HFFc6 (cell line): Measurements from ENCODE around the gene BCL2L2. TPM values are rescaled to one million over a fixed set of nuclear protein-coding genes. Genes with fewer than 3 reads are reported as not detected.

Source experiments
- DNase-seq: peaks from one replicate; pipeline ENCODE4 v3.0.0-alpha.2; 2018
- H3K27ac Mint-ChIP-seq: 2 replicates; pipeline ENCODE4 v1.8.0; 2020; ENCODE audit warnings: mild to moderate bottlenecking, mixed read lengths
- H3K27me3 Mint-ChIP-seq: 2 replicates; pipeline ENCODE4 v1.8.0; 2021; ENCODE audit warnings: mild to moderate bottlenecking, moderate library complexity, mixed read lengths; ENCODE audit not compliant: insufficient read depth
- H3K36me3 Mint-ChIP-seq: 2 replicates; pipeline ENCODE4 v1.8.0; 2021; ENCODE audit warnings: low read depth, mixed read lengths
- H3K4me1 Mint-ChIP-seq: 2 replicates; pipeline ENCODE4 v1.8.0; 2020; ENCODE audit warnings: low read depth, mixed read lengths
- H3K4me3 Mint-ChIP-seq: 2 replicates; pipeline ENCODE4 v1.8.0; 2020; ENCODE audit warnings: mild to moderate bottlenecking, moderate library complexity, mixed read lengths
- H3K9me3 Mint-ChIP-seq: 2 replicates; pipeline ENCODE4 v1.8.0; 2020; ENCODE audit warnings: mild to moderate bottlenecking, mixed read lengths
- total RNA-seq, 6 experiments: library from RNA; stranded (reverse); fragmentation: NEBNext Ultra II Directional; extraction: Animal tissue kit (Norgen Biotek cat#: 25700); gene quantifications; 2 replicates in 1 of 6; 3 replicates in 5 of 6; pipeline ENCODE4 v1.2.3, GENCODE V29; 2021
- TF ChIP-seq, protein P1 (sequence below): fragments of 200-600 bp; sonication (generic); IDR thresholded peaks from 2 replicates; pipeline ENCODE4 v1.5.0; 2021; ENCODE audit warnings: antibody characterized with exemption, mild to moderate bottlenecking

Gene BCL2L2
- total RNA-seq, 6 experiments from 2014 or later: 28.7 to 32.4 (median 31.1) TPM

DNA sequence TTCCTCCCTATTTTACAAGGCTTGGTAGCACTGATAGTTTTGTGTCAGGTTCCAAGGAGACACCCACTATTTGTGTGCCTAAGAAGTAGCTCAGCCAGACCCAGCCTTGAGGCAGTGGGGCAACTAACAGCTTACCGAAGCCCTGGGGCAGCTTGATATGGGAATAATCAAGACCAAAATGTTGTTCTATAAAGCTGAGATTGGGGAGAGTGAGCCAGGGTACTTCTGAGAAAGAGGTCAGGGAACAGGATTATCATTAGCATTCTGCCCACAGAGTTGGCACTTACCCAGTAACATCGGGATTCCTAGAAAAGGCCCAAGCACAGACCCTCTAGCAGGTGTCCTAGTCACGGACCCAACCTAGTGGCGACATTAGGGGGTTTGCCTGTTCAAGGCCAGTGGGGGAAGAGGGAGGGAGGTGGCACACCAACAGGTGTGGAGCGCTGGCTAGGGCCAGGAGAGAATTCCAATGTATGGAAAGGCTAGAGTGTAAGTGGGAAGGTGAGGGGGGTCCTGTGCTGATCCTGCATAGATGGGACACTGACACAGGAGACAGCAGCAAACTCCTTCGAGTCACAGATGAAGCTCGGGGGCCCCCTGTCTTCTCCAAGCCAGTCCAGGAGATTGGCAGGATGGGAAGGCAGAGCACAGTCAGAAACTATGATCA lies 8.9 kb upstream of the BCL2L2 start:
- Mint-ChIP-seq H3K4me1 (peaks cover 56% of the 10 kb centered on the region), H3K27ac (peak overlapping the region; percentile 98; the same call in 1 of the 2 replicates), H3K36me3 (no peaks in the 10 kb centered on the region), H3K4me3 (no peak overlapping the region; the same call in 1 of the 2 replicates), H3K27me3 (peaks cover 5% of the 10 kb centered on the region; the same call in 1 of the 2 replicates), H3K9me3 (no peaks in the 10 kb centered on the region)
- TF ChIP-seq, protein P1, sequence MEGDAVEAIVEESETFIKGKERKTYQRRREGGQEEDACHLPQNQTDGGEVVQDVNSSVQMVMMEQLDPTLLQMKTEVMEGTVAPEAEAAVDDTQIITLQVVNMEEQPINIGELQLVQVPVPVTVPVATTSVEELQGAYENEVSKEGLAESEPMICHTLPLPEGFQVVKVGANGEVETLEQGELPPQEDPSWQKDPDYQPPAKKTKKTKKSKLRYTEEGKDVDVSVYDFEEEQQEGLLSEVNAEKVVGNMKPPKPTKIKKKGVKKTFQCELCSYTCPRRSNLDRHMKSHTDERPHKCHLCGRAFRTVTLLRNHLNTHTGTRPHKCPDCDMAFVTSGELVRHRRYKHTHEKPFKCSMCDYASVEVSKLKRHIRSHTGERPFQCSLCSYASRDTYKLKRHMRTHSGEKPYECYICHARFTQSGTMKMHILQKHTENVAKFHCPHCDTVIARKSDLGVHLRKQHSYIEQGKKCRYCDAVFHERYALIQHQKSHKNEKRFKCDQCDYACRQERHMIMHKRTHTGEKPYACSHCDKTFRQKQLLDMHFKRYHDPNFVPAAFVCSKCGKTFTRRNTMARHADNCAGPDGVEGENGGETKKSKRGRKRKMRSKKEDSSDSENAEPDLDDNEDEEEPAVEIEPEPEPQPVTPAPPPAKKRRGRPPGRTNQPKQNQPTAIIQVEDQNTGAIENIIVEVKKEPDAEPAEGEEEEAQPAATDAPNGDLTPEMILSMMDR: no peak
- DNase-seq: no peak

DNA sequence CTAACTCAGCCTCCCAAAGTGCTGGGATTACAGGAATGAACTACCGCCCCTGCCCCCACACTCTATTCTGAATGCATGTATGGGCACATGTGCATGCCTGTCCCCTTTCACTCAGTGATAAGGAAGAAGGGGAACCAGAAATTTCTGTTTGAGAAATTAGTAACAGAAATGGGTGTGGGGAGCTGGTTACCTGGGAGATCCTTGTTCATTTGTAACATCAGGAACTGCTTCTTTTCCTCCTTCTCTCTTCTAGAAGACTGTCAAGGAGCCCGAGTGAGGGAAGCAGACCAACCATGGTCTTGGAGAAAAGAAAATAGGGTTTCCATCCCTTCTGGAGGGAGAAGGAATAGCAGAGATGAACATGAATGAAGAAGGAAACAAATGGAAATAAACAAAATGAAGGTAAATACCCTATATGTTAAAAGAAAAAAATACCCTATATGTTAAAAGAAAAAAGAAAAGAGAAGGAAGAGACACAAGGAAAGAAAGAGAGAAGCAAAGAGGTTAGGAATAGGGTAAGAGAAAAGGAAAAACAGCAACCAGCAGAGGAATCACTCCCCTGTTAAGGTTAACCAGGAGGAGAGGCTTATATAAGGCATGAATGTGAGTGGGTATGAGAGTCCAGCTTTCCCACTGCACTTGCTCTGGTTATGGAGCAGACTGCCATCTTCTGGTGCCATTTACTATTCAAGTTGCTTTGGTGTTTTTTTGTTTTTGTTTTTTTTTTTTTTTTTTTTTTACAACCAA lies 7.2 kb upstream of the BCL2L2 start:
- peaks cover 4% of the 10 kb centered on the region; the same call in 1 of the 2 replicates for H3K27me3 Mint-ChIP-seq
- TF ChIP-seq, protein P1: peak; percentile 70
- DNase-seq: peak; percentile 72
- H3K36me3 Mint-ChIP-seq: no peaks in the 10 kb centered on the region
- peak overlapping the region; percentile 98 for H3K27ac Mint-ChIP-seq
- peak overlapping the region; percentile 93 for H3K4me3 Mint-ChIP-seq
- no peaks in the 10 kb centered on the region for H3K9me3 Mint-ChIP-seq
- H3K4me1 Mint-ChIP-seq: peaks cover 63% of the 10 kb centered on the region

DNA sequence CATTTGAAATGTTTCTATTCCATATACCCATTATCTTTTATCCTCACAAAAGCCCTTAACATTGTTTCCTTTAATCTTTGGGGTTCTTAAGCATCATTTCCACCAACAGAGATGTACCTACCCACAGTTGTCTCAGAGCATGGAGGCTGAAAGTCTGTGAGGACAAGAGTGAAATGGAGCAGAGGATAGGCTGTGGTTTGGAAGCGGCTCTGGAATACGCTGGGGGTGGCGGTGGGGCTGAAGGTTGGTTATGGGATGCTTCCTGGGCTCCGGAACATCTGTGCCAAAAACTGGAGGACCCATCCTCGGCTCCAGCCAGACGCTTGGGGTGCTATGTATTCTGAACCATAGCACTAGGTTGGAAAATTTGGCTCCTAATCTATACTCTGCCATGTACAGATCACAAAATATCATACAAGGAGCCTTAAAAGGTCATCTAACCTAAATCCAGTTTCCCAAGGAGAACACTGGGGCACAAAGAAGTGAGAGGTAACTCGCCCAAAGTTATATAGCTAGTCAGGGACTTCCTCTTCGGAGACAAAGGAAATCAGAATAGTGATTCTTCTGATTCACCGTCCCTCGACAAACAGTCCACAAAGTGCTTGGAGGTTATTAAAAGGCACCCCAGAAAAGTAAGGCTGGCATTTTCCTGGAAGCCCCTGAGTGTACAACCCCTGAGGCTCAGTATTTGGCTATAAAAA lies 6.5 kb upstream of the BCL2L2 start:
- Mint-ChIP-seq H3K4me3 (peak overlapping the region; percentile 93), H3K27ac (peak overlapping the region; percentile 98), H3K4me1 (peaks cover 58% of the 10 kb centered on the region), H3K27me3 (no peaks in the 10 kb centered on the region), H3K36me3 (no peaks in the 10 kb centered on the region), H3K9me3 (no peaks in the 10 kb centered on the region)
- DNase-seq: no peak
- TF ChIP-seq, protein P1: peak; percentile 18

DNA sequence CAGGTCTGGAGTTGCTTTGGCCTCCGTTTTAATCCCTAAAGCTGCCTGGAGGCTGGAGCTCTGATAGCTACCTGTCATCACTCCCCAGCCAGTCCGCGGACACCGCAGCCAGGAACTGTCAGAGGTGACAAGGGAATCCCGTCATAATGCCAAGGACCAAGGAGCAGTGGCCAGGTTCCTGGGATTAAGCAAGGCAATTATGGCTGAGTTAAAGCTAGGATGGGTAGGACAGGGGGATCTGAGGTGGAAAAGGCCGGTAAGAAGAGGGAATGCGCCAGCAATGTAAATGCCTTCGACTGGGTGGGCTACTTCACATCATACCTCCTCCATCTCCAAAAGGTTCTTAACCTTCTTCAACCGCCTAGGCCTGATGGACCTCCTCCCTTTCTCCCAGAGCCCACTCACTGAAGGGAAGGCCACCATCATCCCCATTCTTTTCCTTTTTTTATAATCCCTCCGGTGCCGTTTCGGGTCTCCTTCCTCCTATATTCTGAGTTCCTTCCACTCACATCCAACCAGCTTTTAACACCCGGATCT lies 5.9 kb upstream of the BCL2L2 start:
- DNase-seq: no peak
- Mint-ChIP-seq H3K9me3 (no peaks in the 10 kb centered on the region), H3K27me3 (no peaks in the 10 kb centered on the region), H3K36me3 (no peaks in the 10 kb centered on the region), H3K4me3 (peak overlapping the region; percentile 93), H3K27ac (peak overlapping the region; percentile 98), H3K4me1 (peaks cover 56% of the 10 kb centered on the region)
- TF ChIP-seq, protein P1: no peak

DNA sequence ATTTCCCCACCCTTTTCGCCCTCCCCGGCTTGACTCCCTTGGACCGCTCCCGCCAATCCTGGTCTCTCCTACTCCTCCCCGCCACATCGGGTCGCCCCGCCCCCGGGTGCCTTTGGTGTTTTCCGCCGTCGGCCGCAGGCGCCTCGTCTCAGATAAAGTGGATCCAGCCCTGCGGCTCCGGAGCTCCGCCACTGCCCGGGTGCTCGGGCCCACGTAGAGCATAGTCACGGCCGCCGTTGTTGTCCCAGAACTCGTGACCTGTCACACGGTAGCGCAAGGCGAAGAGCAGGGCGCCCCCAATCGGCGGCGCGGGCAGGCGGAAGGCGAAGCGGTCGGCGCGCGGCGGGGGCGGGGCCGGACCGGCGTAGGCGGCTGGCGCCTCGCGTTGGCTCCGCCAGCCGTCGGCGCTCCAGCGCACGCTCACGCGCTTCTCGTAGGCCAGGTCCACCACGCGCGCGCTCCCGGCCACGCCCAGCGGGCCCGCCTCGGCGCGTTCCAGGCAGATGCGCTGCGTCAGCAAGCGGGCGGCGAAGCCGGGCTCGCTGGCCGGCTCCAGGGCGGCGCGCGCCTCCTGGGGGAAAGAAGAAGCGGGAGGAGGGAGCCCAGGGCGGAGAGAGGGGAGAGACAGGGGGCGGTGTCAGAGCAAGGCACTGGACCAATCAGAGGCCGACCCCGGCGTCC lies 5.2 kb upstream of the BCL2L2 start:
- H3K36me3 Mint-ChIP-seq: no peaks in the 10 kb centered on the region

More for the DNA sequence above, 5.2 kb upstream of the BCL2L2 start:
- Mint-ChIP-seq H3K4me1 (peaks cover 63% of the 10 kb centered on the region), H3K27ac (peak overlapping the region; percentile 98), H3K9me3 (no peaks in the 10 kb centered on the region), H3K4me3 (peak overlapping the region; percentile 99), H3K27me3 (no peaks in the 10 kb centered on the region; the same call in 1 of the 2 replicates)
- DNase-seq: peak; percentile 97
- TF ChIP-seq, protein P1: peak; percentile 84
